H9 (cell line): ENCODE measurements around the gene CDH5. TPM values are rescaled to one million over a fixed set of nuclear protein-coding genes. Genes with fewer than 3 reads are reported as not detected.

Experiments
- DNase-seq: peaks from one replicate; pipeline ENCODE4 v3.0.0-alpha.2; 2017
- H2AFZ ChIP-seq: one replicate; pipeline ENCODE4 v1.6.1; 2013; ENCODE audit warnings: mild to moderate bottlenecking, low read length, control low read depth, moderate library complexity
- H2AK5ac ChIP-seq: 2 replicates; pipeline ENCODE4 v1.6.1; 2013; ENCODE audit warnings: low read length, control low read depth, mixed read lengths; ENCODE audit not compliant: insufficient read length
- H2BK120ac ChIP-seq: one replicate; pipeline ENCODE4 v1.6.1; 2013; ENCODE audit warnings: low read depth, mild to moderate bottlenecking, low read length, control low read depth, inconsistent platforms; ENCODE audit not compliant: poor library complexity, severe bottlenecking
- H2BK12ac ChIP-seq: 2 replicates; pipeline ENCODE4 v1.6.1; 2013; ENCODE audit warnings: low read length, control low read depth, mixed read lengths, low read depth; ENCODE audit not compliant: insufficient read length
- H2BK15ac ChIP-seq: 2 replicates; pipeline ENCODE4 v1.6.1; 2013; ENCODE audit warnings: low read depth, low read length, control low read depth
- H2BK20ac ChIP-seq: one replicate; pipeline ENCODE4 v1.6.1; 2013; ENCODE audit warnings: low read depth, mild to moderate bottlenecking, low read length, control low read depth, inconsistent platforms; ENCODE audit not compliant: poor library complexity, severe bottlenecking
- H2BK5ac ChIP-seq: 2 replicates; pipeline ENCODE4 v1.6.1; 2013; ENCODE audit warnings: low read length, control low read depth, mixed read lengths; ENCODE audit not compliant: insufficient read length
- H3K14ac ChIP-seq: 2 replicates; pipeline ENCODE4 v1.6.1; 2013; ENCODE audit warnings: low read length, control low read depth; ENCODE audit not compliant: insufficient read depth
- H3K18ac ChIP-seq: 2 replicates; pipeline ENCODE4 v1.6.1; 2013; ENCODE audit warnings: low read depth, mild to moderate bottlenecking, mixed read lengths, low read length, control low read depth; ENCODE audit not compliant: insufficient read length
- H3K23ac ChIP-seq: 2 replicates; pipeline ENCODE4 v1.6.1; 2013; ENCODE audit warnings: low read length, control low read depth, mixed read lengths, low read depth; ENCODE audit not compliant: insufficient read length
- H3K23me2 ChIP-seq: 2 replicates; pipeline ENCODE4 v1.6.1; 2013; ENCODE audit warnings: low read depth, mild to moderate bottlenecking, mixed read lengths, low read length, control low read depth; ENCODE audit not compliant: insufficient read length, poor library complexity, severe bottlenecking
- H3K27ac ChIP-seq: 2 replicates; pipeline ENCODE4 v1.5.1; 2013; ENCODE audit warnings: low read length, control low read depth, mixed read lengths, low read depth; ENCODE audit not compliant: insufficient read length
- H3K27me3 ChIP-seq: 2 replicates; pipeline ENCODE4 v1.6.1; 2013; ENCODE audit warnings: low read length, control low read depth, inconsistent platforms; ENCODE audit not compliant: insufficient read depth
- H3K4ac ChIP-seq: 2 replicates; pipeline ENCODE4 v1.6.1; 2013; ENCODE audit warnings: low read depth, mild to moderate bottlenecking, control low read depth, inconsistent platforms, low read length, moderate library complexity
- H3K4me1 ChIP-seq: 2 replicates; pipeline ENCODE4 v1.6.1; 2013; ENCODE audit warnings: low read length, control low read depth, inconsistent platforms; ENCODE audit not compliant: insufficient read depth
- H3K4me2 ChIP-seq: 2 replicates; pipeline ENCODE4 v1.6.1; 2013; ENCODE audit warnings: low read length, control low read depth, mixed read lengths; ENCODE audit not compliant: insufficient read length, insufficient read depth
- H3K56ac ChIP-seq: 2 replicates; pipeline ENCODE4 v1.6.1; 2013; ENCODE audit warnings: low read depth, mild to moderate bottlenecking, mixed read lengths, low read length, control low read depth; ENCODE audit not compliant: insufficient read length
- H3K79me1 ChIP-seq: 2 replicates; pipeline ENCODE4 v1.6.1; 2013; ENCODE audit warnings: low read depth, mild to moderate bottlenecking, moderate library complexity, low read length, control low read depth, inconsistent platforms; ENCODE audit not compliant: insufficient read depth, poor library complexity, severe bottlenecking
- H3K79me2 ChIP-seq: 2 replicates; pipeline ENCODE4 v1.6.1; 2013; ENCODE audit warnings: low read length, control low read depth, inconsistent platforms; ENCODE audit not compliant: insufficient read depth
- H3K9ac ChIP-seq: 2 replicates; pipeline ENCODE4 v1.6.1; 2013; ENCODE audit warnings: low read length, control low read depth, mixed read lengths; ENCODE audit not compliant: insufficient read length; ENCODE audit errors: extremely low read depth
- H3K9me3 ChIP-seq: one replicate; pipeline ENCODE4 v1.6.1; 2013; ENCODE audit warnings: low read depth, low read length, inconsistent platforms; ENCODE audit not compliant: control insufficient read depth
- H3T11ph ChIP-seq: one replicate; pipeline ENCODE4 v1.6.1; 2013; ENCODE audit warnings: mild to moderate bottlenecking, low read length, control low read depth, inconsistent platforms
- H4K20me1 ChIP-seq: one replicate; pipeline ENCODE4 v1.6.1; 2013; ENCODE audit not compliant: control insufficient read depth, insufficient read length, insufficient read depth
- H4K5ac ChIP-seq: 2 replicates; pipeline ENCODE4 v1.6.1; 2013; ENCODE audit warnings: low read depth, mild to moderate bottlenecking, mixed read lengths, low read length, control low read depth; ENCODE audit not compliant: insufficient read length
- H4K8ac ChIP-seq: replicated peaks from 2 replicates; pipeline ENCODE4 v1.6.1; 2013; ENCODE audit warnings: low read length, control low read depth, mixed read lengths, low read depth; ENCODE audit not compliant: insufficient read length
- H4K91ac ChIP-seq: 2 replicates; pipeline ENCODE4 v1.6.1; 2013; ENCODE audit warnings: low read depth, mild to moderate bottlenecking, moderate library complexity, mixed read lengths, low read length, control low read depth; ENCODE audit not compliant: insufficient read length
- H3K27ac Mint-ChIP-seq, 3 experiments: 2 replicates in 2 of 3; 3 replicates in 1 of 3; pipeline ENCODE4 v1.8.0; 2020 to 2021; ENCODE audit warnings: mixed read lengths in 3 of 3, mild to moderate bottlenecking in 1 of 3, moderate library complexity in 1 of 3
- H3K27me3 Mint-ChIP-seq: 2 replicates; pipeline ENCODE4 v1.8.0; 2021; ENCODE audit warnings: low read depth, mild to moderate bottlenecking, moderate library complexity, mixed read lengths
- H3K36me3 Mint-ChIP-seq, 3 experiments: 2 replicates in 2 of 3; 3 replicates in 1 of 3; pipeline ENCODE4 v1.8.0; 2020 to 2021; ENCODE audit warnings: low read depth in 3 of 3, mixed read lengths in 3 of 3; ENCODE audit not compliant: insufficient read depth in 1 of 3
- H3K4me1 Mint-ChIP-seq, 2 experiments: 2 replicates each; pipeline ENCODE4 v1.8.0; 2020; ENCODE audit warnings: mixed read lengths in 2 of 2
- H3K4me3 Mint-ChIP-seq, 2 experiments: 2 replicates in 1 of 2; 3 replicates in 1 of 2; pipeline ENCODE4 v1.8.0; 2020 to 2021; ENCODE audit warnings: mild to moderate bottlenecking in 2 of 2, mixed read lengths in 2 of 2, moderate library complexity in 1 of 2
- H3K9me3 Mint-ChIP-seq, 2 experiments: 2 replicates in 1 of 2; 3 replicates in 1 of 2; pipeline ENCODE4 v1.8.0; 2020; ENCODE audit warnings: mild to moderate bottlenecking in 2 of 2, mixed read lengths in 2 of 2, moderate library complexity in 1 of 2
- CTCF ChIP-seq: fragments of 200-600 bp; sonication (generic); conservative IDR thresholded peaks from 3 replicates; pipeline ENCODE4 v1.8.0; 2021; ENCODE audit warnings: antibody characterized with exemption, mild to moderate bottlenecking
- WGBS: extraction: QIAGEN DNeasy Blood & Tissue Kit; methylation state at CpG from one replicate; pipeline ENCODE4 v1.1.7; 2013; ENCODE audit warnings: missing lambda C conversion rate, low lambda C conversion rate, mixed read lengths; ENCODE audit not compliant: insufficient read length; ENCODE audit errors: extremely low coverage; 5-methylcytosine and 5-hydroxymethylcytosine counted together
- total RNA-seq: library from RNA; stranded (reverse); gene quantifications from 2 replicates; pipeline ENCODE4 v1.2.1, GENCODE V29; 2021

The CDH5 gene
- total RNA-seq, 1 experiment from 2014 or later, result 0.20 TPM

GRCh38 chr16:66399930-66400329, 33.4 kb downstream of the CDH5 start:
- H3K4me2 ChIP-seq, result no peak overlapping the region
- no peaks in the 10 kb centered on the region for H3K27me3 ChIP-seq
- no peak overlapping the region for H2BK120ac ChIP-seq
- DNase-seq, result no peak
- H3K56ac ChIP-seq, result no peak overlapping the region
- H2AK5ac ChIP-seq, result no peak overlapping the region
- Mint-ChIP-seq H3K27ac (no peak overlapping the region), H3K4me3 (no peak overlapping the region), H3K9me3 (peaks cover 2 to 3% of the 10 kb centered on the region in 2 experiments; a peak in 3 of 5 replicates), H3K27me3 (peaks cover 14% of the 10 kb centered on the region), H3K4me1 (peaks cover 16 to 20% of the 10 kb centered on the region in 2 experiments), H3K36me3 (no peaks in the 10 kb centered on the region; a peak in 1 of 7 replicates)
- no peak overlapping the region for H3K4ac ChIP-seq
- H4K8ac ChIP-seq, result no peak overlapping the region
- H4K20me1 ChIP-seq, result no peaks in the 10 kb centered on the region
- TF ChIP-seq CTCF, result no peak
- no peaks in the 10 kb centered on the region for H3K79me1 ChIP-seq
- no peak overlapping the region for H3K27ac ChIP-seq
- H3K14ac ChIP-seq, result no peak overlapping the region
- H4K5ac ChIP-seq, result no peak overlapping the region
- H2AFZ ChIP-seq, result no peak overlapping the region
- H2BK20ac ChIP-seq, result no peak overlapping the region
- H3K9me3 ChIP-seq, result no peaks in the 10 kb centered on the region
- H3K4me1 ChIP-seq, result no peaks in the 10 kb centered on the region; the same call in 1 of the 2 replicates
- no peak overlapping the region for H3K9ac ChIP-seq
- H2BK12ac ChIP-seq, result no peak overlapping the region
- no peak overlapping the region for H4K91ac ChIP-seq
- H3K23ac ChIP-seq, result no peak overlapping the region
- H2BK15ac ChIP-seq, result no peak overlapping the region
- H3K23me2 ChIP-seq, result no peaks in the 10 kb centered on the region
- H3K18ac ChIP-seq, result no peak overlapping the region
- no peak overlapping the region for H2BK5ac ChIP-seq
- no peaks in the 10 kb centered on the region for H3K79me2 ChIP-seq
- no peak overlapping the region for H3T11ph ChIP-seq
- no CpG with 5 or more reads among the region's 3 CpGs for whole genome bisulfite sequencing
